ENCODE measurements around the gene MSI2.

GRCh38 chr17:57655553-57655952 lies 399.2 kb downstream of the MSI2 start:
- TF ChIP-seq CTCF (IDR thresholded peaks at IDR 0.05): no peak
- TF ChIP-seq POLR2A (IDR thresholded peaks at IDR 0.05): no peak
- no peak for TF ChIP-seq POLR2AphosphoS5 (IDR thresholded peaks at IDR 0.05)
